Measurements from ENCODE around the gene CNPY1. TPM values are rescaled to one million over a fixed set of nuclear protein-coding genes. Genes with fewer than 3 reads are reported as not detected.

Gene CNPY1
- total RNA-seq, 2 experiments from 2014 or later = not detected

- no peaks in the 10 kb centered on the region for H3K9me3 Mint-ChIP-seq (ENCODE audit: insufficient read depth)
- peaks cover 37% of the 10 kb centered on the region for H3K27me3 Mint-ChIP-seq (ENCODE audit: low read depth)
- CTCF ChIA-PET = no interaction called here
- H3K27ac Mint-ChIP-seq = no peak overlapping the region
- H3K36me3 Mint-ChIP-seq (ENCODE audit: low read depth) = peaks cover 3% of the 10 kb centered on the region
- POLR2A ChIA-PET = interaction anchor here (0.7 kb wide), 1 partner anchor 92 kb away, joined by 3 read pairs; no protein-coding TSS in a partner anchor
- no peak for ATAC-seq
- H3K4me1 Mint-ChIP-seq (ENCODE audit: low read depth) = peaks cover 15% of the 10 kb centered on the region
- no peak for DNase-seq
- no peak overlapping the region for H3K4me3 Mint-ChIP-seq
Measured at GRCh38 chr7:155495440-155496248, 50.7 kb downstream of the CNPY1 start.

- H3K4me1 Mint-ChIP-seq (ENCODE audit: low read depth) = peaks cover 24% of the 10 kb centered on the region
- no peak overlapping the region for H3K27ac Mint-ChIP-seq
- ChIA-PET POLR2A (no interaction called here), CTCF (no interaction called here)
- no peak overlapping the region for H3K4me3 Mint-ChIP-seq
- peaks cover 3% of the 10 kb centered on the region for H3K36me3 Mint-ChIP-seq (ENCODE audit: low read depth)
- ATAC-seq (no peak), DNase-seq (no peak)
- peaks cover 30% of the 10 kb centered on the region for H3K27me3 Mint-ChIP-seq (ENCODE audit: low read depth)
- no peaks in the 10 kb centered on the region for H3K9me3 Mint-ChIP-seq (ENCODE audit: insufficient read depth)
Measured at GRCh38 chr7:155494551-155494950, 51.8 kb downstream of the CNPY1 start.

- H3K36me3 Mint-ChIP-seq (ENCODE audit: low read depth) = peaks cover 3% of the 10 kb centered on the region
- DNase-seq = no peak
- no peak for ATAC-seq
- H3K27me3 Mint-ChIP-seq (ENCODE audit: low read depth) = peaks cover 25% of the 10 kb centered on the region
- H3K9me3 Mint-ChIP-seq (ENCODE audit: insufficient read depth) = no peaks in the 10 kb centered on the region
- H3K4me3 Mint-ChIP-seq = no peak overlapping the region
- H3K27ac Mint-ChIP-seq = no peak overlapping the region
- H3K4me1 Mint-ChIP-seq (ENCODE audit: low read depth) = peaks cover 28% of the 10 kb centered on the region
- ChIA-PET POLR2A (no interaction called here), CTCF (no interaction called here)
Measured at GRCh38 chr7:155493744-155494538, 52.4 kb downstream of the CNPY1 start.

- peak overlapping the region; percentile 25 for H3K27ac Mint-ChIP-seq
- no peaks in the 10 kb centered on the region for H3K9me3 Mint-ChIP-seq (ENCODE audit: insufficient read depth)
- no peak for DNase-seq
- peaks cover 25% of the 10 kb centered on the region for H3K27me3 Mint-ChIP-seq (ENCODE audit: low read depth)
- H3K36me3 Mint-ChIP-seq (ENCODE audit: low read depth) = peaks cover 3% of the 10 kb centered on the region
- H3K4me3 Mint-ChIP-seq = no peak overlapping the region
- ATAC-seq = no peak
- H3K4me1 Mint-ChIP-seq (ENCODE audit: low read depth) = peaks cover 30% of the 10 kb centered on the region
- POLR2A ChIA-PET = interaction anchor here (0.7 to 1.2 kb wide), 2 partner anchors 14 to 198 kb away, joined by 3 to 4 read pairs; no protein-coding TSS in a partner anchor
- CTCF ChIA-PET = no interaction called here
Measured at GRCh38 chr7:155491812-155492211, 54.5 kb downstream of the CNPY1 start.

- Mint-ChIP-seq H3K9me3 (ENCODE audit: insufficient read depth) (no peaks in the 10 kb centered on the region), H3K27me3 (ENCODE audit: low read depth) (peaks cover 25% of the 10 kb centered on the region), H3K4me3 (peak overlapping the region; percentile 69), H3K27ac (peak overlapping the region; percentile 85), H3K4me1 (ENCODE audit: low read depth) (peaks cover 30% of the 10 kb centered on the region), H3K36me3 (ENCODE audit: low read depth) (peaks cover 3% of the 10 kb centered on the region)
- DNase-seq (peak; percentile 68), ATAC-seq (peak; percentile 87)
- ChIA-PET POLR2A (interaction anchor here (0.7 to 1.2 kb wide), 2 partner anchors 13 to 197 kb away, joined by 3 to 4 read pairs; no protein-coding TSS in a partner anchor), CTCF (no interaction called here)
Measured at GRCh38 chr7:155490697-155491628, 55.4 kb downstream of the CNPY1 start.

- POLR2A ChIA-PET = interaction anchor here (1.2 kb wide), 1 partner anchor 12 kb away, joined by 4 read pairs; no protein-coding TSS in a partner anchor
- Mint-ChIP-seq H3K27ac (peak overlapping the region; percentile 74), H3K4me1 (ENCODE audit: low read depth) (peaks cover 30% of the 10 kb centered on the region), H3K4me3 (peak overlapping the region; percentile 69), H3K27me3 (ENCODE audit: low read depth) (peaks cover 25% of the 10 kb centered on the region), H3K9me3 (ENCODE audit: insufficient read depth) (no peaks in the 10 kb centered on the region), H3K36me3 (ENCODE audit: low read depth) (peaks cover 3% of the 10 kb centered on the region)
- no peak for DNase-seq
- CTCF ChIA-PET = no interaction called here
- ATAC-seq = peak; percentile 49
Measured at GRCh38 chr7:155489862-155490696, 56.3 kb downstream of the CNPY1 start.

- Mint-ChIP-seq H3K27me3 (ENCODE audit: low read depth) (peaks cover 25% of the 10 kb centered on the region), H3K4me1 (ENCODE audit: low read depth) (peaks cover 30% of the 10 kb centered on the region), H3K9me3 (ENCODE audit: insufficient read depth) (no peaks in the 10 kb centered on the region), H3K36me3 (ENCODE audit: low read depth) (peaks cover 3% of the 10 kb centered on the region), H3K27ac (peak overlapping the region; percentile 39), H3K4me3 (no peak overlapping the region)
- DNase-seq (no peak), ATAC-seq (no peak)
- CTCF ChIA-PET = interaction anchor here (1.3 kb wide), 1 partner anchor 11 kb away, joined by 3 read pairs; no protein-coding TSS in a partner anchor
- POLR2A ChIA-PET = no interaction called here
Measured at GRCh38 chr7:155489158-155489840, 57.1 kb downstream of the CNPY1 start.

- Mint-ChIP-seq H3K9me3 (ENCODE audit: insufficient read depth) (no peaks in the 10 kb centered on the region), H3K27ac (no peak overlapping the region), H3K4me1 (ENCODE audit: low read depth) (peaks cover 30% of the 10 kb centered on the region), H3K4me3 (no peak overlapping the region), H3K36me3 (ENCODE audit: low read depth) (peaks cover 3% of the 10 kb centered on the region), H3K27me3 (ENCODE audit: low read depth) (peaks cover 29% of the 10 kb centered on the region)
- ATAC-seq = no peak
- CTCF ChIA-PET = interaction anchor here (1.3 kb wide), 1 partner anchor 12 kb away, joined by 3 read pairs; no protein-coding TSS in a partner anchor
- DNase-seq = no peak
- POLR2A ChIA-PET = no interaction called here
Measured at GRCh38 chr7:155488483-155489127, 57.8 kb downstream of the CNPY1 start.

- peaks cover 35% of the 10 kb centered on the region for H3K4me1 Mint-ChIP-seq (ENCODE audit: low read depth)
- CTCF ChIA-PET = interaction anchor here (1.3 to 1.5 kb wide), 2 partner anchors 13 kb away, joined by 3 to 4 read pairs; no protein-coding TSS in a partner anchor
- H3K27ac Mint-ChIP-seq = no peak overlapping the region
- peaks cover 29% of the 10 kb centered on the region for H3K27me3 Mint-ChIP-seq (ENCODE audit: low read depth)
- no peaks in the 10 kb centered on the region for H3K9me3 Mint-ChIP-seq (ENCODE audit: insufficient read depth)
- no peak for DNase-seq
- no peak overlapping the region for H3K4me3 Mint-ChIP-seq
- H3K36me3 Mint-ChIP-seq (ENCODE audit: low read depth) = peaks cover 3% of the 10 kb centered on the region
- no peak for ATAC-seq
- POLR2A ChIA-PET = no interaction called here
Measured at GRCh38 chr7:155487509-155488482, 58.6 kb downstream of the CNPY1 start.

Data from activated CD8-positive, alpha-beta T cell treated with anti-CD3 and anti-CD28 coated beads, Interleukin-2, amount 10 ng/mL, durations not matched to agents 7 days and 5 days (primary cell).